GM21423 (cell line): ENCODE results near the gene KLHDC7B.
"Not testable (repeated sequence)": the region's sequence is repeated elsewhere in the genome, so short reads cannot be mapped to it uniquely, and the experiment has no call there.

Experiments used
- ATAC-seq: cut with Tn5 transposase; IDR thresholded peaks from one replicate; pipeline ENCODE4 v1.9.1; 2021; ENCODE audit warnings: mild to moderate bottlenecking, moderate library complexity; ENCODE audit not compliant: unreplicated experiment

Gene KLHDC7B

GRCh38 chr22:50517495-50518260 lies 28.0 kb upstream of the KLHDC7B start:
- no peak for ATAC-seq

DNA sequence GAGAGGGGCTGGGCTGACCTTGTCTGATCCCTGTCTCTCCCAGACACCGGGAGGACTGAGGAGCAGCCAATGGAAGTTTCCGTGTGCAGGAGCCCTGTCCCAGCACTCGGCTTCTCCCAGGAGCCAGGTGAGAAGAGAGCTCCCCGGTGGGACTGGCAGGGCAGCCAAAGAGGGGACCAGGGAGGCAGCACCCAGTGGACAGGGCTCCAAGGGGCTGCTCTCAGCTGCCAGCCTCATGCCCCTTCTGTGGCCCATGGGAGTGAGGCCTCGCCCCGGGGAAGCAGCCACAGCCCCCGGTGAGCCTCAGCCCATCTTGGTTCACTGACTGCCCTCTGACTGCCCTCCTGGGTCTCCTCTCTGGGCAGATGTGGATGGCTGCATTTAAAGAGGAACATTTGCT lies 27.1 kb upstream of the KLHDC7B start:
- ATAC-seq: no peak

- no peak for ATAC-seq
Measured at GRCh38 chr22:50519151-50519550, 26.5 kb upstream of the KLHDC7B start.

GRCh38 chr22:50520184-50520583 lies 25.5 kb upstream of the KLHDC7B start:
- not testable (repeated sequence) for ATAC-seq

DNA sequence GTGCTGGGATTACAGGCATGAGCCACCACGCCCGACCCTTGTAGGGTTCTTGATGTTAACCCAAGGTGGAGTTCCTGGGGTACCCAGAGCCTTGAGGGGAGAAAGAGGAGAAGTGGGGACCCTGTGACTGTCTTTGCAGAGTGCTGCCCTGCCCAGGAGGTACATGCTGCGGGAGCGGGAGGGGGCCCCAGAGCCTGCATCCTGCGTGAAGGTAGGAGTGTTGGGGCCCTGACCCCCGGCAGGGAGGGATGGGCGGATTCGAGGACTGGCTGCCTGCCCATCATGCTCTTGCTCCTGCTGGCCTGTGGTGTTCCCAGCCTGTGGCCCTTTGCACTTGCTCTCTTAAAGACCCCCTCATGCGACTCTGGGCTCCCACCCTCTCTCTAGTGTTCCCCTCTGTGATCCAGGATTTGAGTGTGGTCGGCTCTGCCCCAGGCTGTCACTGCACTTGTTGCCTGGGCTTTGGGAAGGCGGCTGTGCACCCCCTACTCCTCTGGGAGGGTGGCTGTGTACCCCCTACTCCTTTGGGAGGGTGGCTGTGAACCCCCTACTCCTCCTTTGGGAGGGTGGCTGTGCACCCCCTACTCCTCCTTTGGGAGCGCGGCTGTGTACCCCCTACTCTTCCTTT lies 24.8 kb upstream of the KLHDC7B start:
- ATAC-seq: no peak

GRCh38 chr22:50521710-50522109 lies 24.0 kb upstream of the KLHDC7B start:
- no peak for ATAC-seq

GRCh38 chr22:50522208-50522805 lies 23.4 kb upstream of the KLHDC7B start:
- no peak for ATAC-seq

DNA sequence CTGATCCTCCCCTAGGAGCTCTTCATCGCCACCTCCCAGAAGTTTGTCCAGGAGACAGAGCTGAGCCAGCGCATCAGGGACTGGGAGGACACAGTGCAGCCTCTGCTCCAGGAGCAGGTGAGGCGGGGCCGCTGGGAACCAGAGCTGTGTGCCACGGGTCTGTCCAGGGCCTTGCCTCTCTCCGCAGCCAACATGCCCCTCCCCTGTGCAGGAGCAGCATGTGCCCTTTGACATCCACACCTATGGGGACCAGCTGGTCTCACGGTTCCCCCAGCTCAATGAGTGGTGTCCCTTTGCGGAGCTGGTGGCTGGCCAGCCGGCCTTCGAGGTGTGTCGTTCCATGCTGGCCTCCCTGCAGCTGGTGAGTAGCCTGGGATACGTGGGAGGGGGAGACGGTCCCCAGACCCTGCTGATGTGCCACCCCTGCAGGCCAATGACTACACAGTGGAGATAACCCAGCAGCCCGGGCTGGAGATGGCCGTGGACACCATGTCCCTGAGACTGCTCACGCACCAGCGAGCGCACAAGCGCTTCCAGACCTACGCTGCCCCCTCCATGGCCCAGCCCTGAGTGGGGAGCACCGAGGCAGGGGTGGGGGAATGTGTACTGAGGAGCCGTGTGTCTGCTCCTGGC lies 22.8 kb upstream of the KLHDC7B start:
- no peak for ATAC-seq

DNA sequence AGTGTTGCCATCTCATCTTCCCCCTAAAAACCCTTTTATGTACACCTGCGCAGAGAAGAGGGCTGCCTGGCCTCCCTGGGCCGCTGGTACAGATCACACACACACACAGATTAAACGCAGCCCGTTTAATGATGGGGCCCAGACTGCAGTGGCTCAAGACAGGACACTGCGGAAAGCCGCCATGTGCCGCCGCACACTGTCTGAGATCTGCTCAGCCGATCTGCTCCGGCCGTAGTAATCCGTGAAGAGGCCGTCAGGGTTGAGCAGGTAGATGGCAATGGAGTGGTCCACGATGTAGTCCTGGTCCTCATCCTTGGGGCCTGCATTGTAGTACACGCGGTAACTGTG lies 22.3 kb upstream of the KLHDC7B start:
- ATAC-seq: no peak

DNA sequence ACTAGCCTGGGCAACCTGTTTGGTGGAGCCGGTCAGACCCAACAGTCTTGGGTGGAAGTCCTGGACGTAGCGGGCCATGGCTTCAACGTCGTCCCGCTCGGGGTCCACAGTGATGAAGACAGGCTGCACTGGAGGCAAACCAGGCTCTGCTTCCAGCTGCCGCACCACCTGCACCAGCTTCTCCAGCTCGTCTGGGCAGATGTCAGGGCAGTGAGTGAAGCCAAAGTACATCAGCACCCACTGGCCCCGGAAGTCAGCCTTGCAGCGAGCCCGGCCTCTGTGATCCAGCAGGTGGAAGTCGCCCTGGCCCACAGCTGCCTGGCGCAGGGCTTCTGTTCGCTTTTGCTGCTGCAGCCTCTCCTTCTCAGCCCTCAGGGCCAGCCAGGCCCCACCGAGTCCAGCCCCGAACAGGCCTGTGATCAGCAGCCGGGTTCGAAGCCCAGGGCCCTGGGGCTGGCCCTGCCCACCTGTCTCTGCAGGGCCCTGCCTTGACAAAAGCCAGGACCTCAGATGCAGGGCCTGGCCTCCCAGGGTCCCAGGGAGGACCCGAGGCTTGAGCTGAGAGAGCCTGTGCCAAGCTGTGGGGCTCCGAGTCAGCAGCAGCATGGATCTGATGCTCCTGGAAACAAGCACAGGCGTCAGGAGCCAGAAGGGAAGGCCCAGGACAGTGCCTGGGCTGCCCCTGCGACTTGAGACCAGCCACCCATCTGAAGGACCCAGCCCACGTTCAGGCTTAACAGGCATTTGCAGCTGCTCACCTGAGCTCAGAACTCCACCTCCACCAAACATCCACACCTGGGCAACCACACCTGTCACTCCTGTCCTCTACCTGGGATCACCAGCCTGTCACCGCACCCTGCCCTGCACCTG lies 21.7 kb upstream of the KLHDC7B start:
- ATAC-seq: no peak

DNA sequence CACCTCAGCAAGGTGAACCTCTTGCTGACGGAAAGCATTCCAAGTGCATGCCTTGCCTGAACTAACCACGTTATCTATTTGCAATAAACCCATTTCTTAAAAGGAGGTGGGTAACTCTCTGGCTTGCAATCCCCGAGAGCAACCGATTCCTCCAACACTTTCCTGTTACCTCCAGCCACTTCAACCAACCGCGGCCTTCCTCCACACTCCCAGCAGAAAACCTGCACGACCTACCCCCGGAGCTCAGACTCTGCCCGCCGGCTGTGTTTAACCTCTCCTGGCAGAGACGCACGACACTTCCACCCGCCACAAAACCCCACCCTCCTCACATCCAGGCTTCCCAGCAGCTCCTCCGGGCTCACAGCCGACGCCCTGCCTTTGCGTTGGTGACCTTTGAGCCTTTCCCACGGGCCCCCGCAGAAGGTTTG lies 21.0 kb upstream of the KLHDC7B start:
- ATAC-seq: no peak

GRCh38 chr22:50525104-50525857 lies 20.4 kb upstream of the KLHDC7B start, which contains the start of gene SCO2:
SCO2 (minus strand) TSS chr22:50525598; CDS start chr22:50524411, 1,187 bp downstream.
- ATAC-seq: peak; percentile 43

DNA sequence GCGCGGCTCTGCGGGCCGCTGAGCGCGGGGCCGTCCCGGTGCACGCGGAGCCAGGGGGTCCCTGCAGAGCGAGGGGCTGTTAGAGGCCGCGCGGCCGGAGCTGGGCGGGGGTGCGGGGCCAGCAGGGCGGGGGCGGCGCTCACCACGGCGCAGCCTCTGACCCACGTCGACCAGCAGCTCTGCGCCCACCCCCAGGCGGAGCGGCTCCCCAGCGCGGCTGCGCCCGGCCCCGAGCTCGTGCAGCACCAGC lies 19.9 kb upstream of the KLHDC7B start:
- no peak for ATAC-seq

DNA sequence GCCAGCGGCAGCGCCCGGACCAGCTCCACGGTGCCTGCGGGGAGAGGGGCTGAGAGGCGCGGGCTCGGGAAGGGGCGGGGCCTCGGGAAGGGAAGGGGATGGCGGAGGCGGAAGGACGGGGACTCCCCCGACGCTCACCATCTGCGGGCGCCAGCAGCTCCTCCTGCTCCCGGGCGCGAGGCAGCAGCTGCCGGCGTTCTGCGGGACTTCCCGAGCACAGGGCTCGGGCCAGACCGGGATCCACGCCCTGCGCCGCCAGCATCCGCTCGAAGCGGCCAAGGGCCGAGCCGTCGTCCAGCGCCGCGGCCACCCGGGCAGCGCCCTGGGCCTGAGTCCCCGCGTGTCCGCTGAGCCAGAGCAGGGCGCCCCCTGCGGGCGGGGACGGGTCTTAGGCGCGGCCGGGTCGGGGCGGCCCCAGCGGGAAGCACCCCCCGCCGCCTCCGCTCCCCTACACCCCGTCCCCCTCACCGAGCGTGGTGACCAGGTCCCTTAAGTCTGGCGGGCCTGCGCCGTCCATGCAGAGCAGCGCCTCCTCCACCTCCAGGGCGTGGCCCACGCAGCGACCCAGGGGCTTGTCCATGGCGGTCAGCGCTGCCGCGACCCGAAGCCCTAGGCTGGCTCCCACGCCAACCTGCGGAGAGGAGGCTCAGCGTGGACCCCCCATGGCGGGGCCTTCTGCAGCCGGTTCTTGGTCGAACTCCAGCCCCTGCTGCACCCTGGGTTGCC lies 19.4 kb upstream of the KLHDC7B start:
- ATAC-seq: peak; percentile 22

- no peak for ATAC-seq
Measured at GRCh38 chr22:50526834-50527801, 18.6 kb upstream of the KLHDC7B start.

GRCh38 chr22:50527921-50528681 lies 17.6 kb upstream of the KLHDC7B start:
- ATAC-seq: no peak

GRCh38 chr22:50528682-50529415 lies 16.9 kb upstream of the KLHDC7B start:
- no peak for ATAC-seq
